Peyer's patch (tissue), 4 donors: ENCODE results near the gene KRT40. TPM values are rescaled to one million over a fixed set of nuclear protein-coding genes. Genes with fewer than 3 reads are reported as not detected.

Experiments
- DNase-seq, 3 donors: peaks; one replicate each; pipeline ENCODE4 v3.0.0-alpha.2; 2017 to 2019
- H3K27ac ChIP-seq, 4 donors: fragments of 200-600 bp; sonication (generic); one replicate each; pipeline ENCODE4 v1.5.1; 2016 to 2019
- H3K27me3 ChIP-seq, 2 donors: fragments of 200-600 bp; sonication (generic); one replicate each; pipeline ENCODE4 v1.5.1; 2019
- H3K36me3 ChIP-seq, 3 donors: fragments of 200-600 bp; sonication (generic); one replicate each; pipeline ENCODE4 v1.5.1; 2016 to 2019
- H3K4me1 ChIP-seq, 4 donors: fragments of 200-600 bp; sonication (generic); one replicate each; pipeline ENCODE4 v1.5.1; 2016 to 2019
- H3K4me3 ChIP-seq, 4 donors: fragments of 200-600 bp; sonication (generic); 1 replicate in 3 of 4; 2 replicates in 1 of 4; pipeline ENCODE4 v1.5.1; 2016 to 2019; ENCODE audit warnings: mild to moderate bottlenecking in 1 of 4
- H3K9me3 ChIP-seq, 4 donors: fragments of 200-600 bp; sonication (generic); one replicate each; pipeline ENCODE4 v1.5.1; 2016 to 2019; ENCODE audit warnings: mild to moderate bottlenecking in 1 of 4
- POLR2A ChIP-seq, 2 donors: fragments of 450-650 bp; IDR thresholded peaks; one replicate each; pipeline ENCODE4 v1.5.1; 2017; ENCODE audit warnings: antibody characterized with exemption in 2 of 2, mild to moderate bottlenecking in 2 of 2, moderate library complexity in 2 of 2
- total RNA-seq, 4 donors: library from RNA; depleted of rRNA; stranded (reverse); fragments of >200 nt; gene quantifications; one replicate each; pipeline ENCODE4 v1.1.0, GENCODE V29; 2016
- TF ChIP-seq, protein P1 (sequence below), 6 experiments: fragments of 450-650 bp in 4 of 6; fragments of 200-600 bp in 2 of 6; sonication (generic) in 1 of 6; IDR thresholded peaks; one replicate each; pipeline ENCODE4 v1.5.1; 2017 to 2019; ENCODE audit warnings: antibody characterized with exemption in 6 of 6, mild to moderate bottlenecking in 3 of 6, moderate library complexity in 1 of 6

KRT40 gene
- total RNA-seq, 4 donors from 2014 or later = 0.88 to 1.0 (median 0.94) TPM; not detected in 1

GRCh38 chr17:40944531-40944930, 39.6 kb downstream of the KRT40 start:
- Histone ChIP-seq H3K9me3 (no peaks in the 10 kb centered on the region), H3K4me3 (no peak overlapping the region), H3K4me1 (peaks cover 0 to 6% (median 0%) of the 10 kb centered on the region in 4 donors), H3K27me3 (no peaks in the 10 kb centered on the region), H3K36me3 (no peaks in the 10 kb centered on the region), H3K27ac (no peak overlapping the region)
- TF ChIP-seq, protein P1, sequence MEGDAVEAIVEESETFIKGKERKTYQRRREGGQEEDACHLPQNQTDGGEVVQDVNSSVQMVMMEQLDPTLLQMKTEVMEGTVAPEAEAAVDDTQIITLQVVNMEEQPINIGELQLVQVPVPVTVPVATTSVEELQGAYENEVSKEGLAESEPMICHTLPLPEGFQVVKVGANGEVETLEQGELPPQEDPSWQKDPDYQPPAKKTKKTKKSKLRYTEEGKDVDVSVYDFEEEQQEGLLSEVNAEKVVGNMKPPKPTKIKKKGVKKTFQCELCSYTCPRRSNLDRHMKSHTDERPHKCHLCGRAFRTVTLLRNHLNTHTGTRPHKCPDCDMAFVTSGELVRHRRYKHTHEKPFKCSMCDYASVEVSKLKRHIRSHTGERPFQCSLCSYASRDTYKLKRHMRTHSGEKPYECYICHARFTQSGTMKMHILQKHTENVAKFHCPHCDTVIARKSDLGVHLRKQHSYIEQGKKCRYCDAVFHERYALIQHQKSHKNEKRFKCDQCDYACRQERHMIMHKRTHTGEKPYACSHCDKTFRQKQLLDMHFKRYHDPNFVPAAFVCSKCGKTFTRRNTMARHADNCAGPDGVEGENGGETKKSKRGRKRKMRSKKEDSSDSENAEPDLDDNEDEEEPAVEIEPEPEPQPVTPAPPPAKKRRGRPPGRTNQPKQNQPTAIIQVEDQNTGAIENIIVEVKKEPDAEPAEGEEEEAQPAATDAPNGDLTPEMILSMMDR (IDR thresholded peaks at IDR 0.05) = no peak
- TF ChIP-seq POLR2A (IDR thresholded peaks at IDR 0.05) = no peak
- DNase-seq = no peak

- no peak for TF ChIP-seq POLR2A (IDR thresholded peaks at IDR 0.05)
- TF ChIP-seq, protein P1 (IDR thresholded peaks at IDR 0.05) = no peak
Measured at GRCh38 chr17:40942553-40942952, 41.6 kb downstream of the KRT40 start.

DNA sequence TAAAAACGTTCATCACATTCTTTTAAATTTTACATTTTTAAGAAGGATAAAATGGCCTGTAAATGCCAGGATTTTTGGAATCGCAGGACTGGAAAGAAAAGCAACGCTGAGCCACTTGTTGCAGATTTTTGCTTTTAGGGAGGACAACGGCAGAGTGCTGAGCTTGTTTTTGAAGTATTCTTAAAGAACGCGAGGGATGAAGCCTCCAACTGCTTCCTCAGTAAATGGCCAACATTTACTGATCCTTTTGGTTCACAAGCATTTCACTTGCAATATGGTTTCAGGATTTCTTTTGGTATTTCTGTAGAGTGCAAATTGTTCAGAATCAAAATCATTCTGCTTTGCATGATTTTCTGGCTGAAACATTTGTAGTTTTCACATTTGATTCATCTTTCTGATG, 43.9 kb downstream of the KRT40 start:
- no peak for DNase-seq
- Histone ChIP-seq H3K36me3 (no peaks in the 10 kb centered on the region), H3K27ac (no peak overlapping the region), H3K4me1 (no peaks in the 10 kb centered on the region), H3K27me3 (no peaks in the 10 kb centered on the region), H3K4me3 (no peak overlapping the region), H3K9me3 (no peaks in the 10 kb centered on the region)
- no peak for TF ChIP-seq POLR2A (IDR thresholded peaks at IDR 0.05)
- TF ChIP-seq, protein P1 (IDR thresholded peaks at IDR 0.05) = no peak

More at GRCh38 chr17:40942553-40942952, 41.6 kb downstream of the KRT40 start:
- DNase-seq = no peak
- Histone ChIP-seq H3K27me3 (no peaks in the 10 kb centered on the region), H3K27ac (no peak overlapping the region), H3K36me3 (no peaks in the 10 kb centered on the region), H3K4me3 (no peak overlapping the region), H3K9me3 (no peaks in the 10 kb centered on the region), H3K4me1 (no peaks in the 10 kb centered on the region)

- Histone ChIP-seq H3K4me1 (no peaks in the 10 kb centered on the region), H3K27me3 (no peaks in the 10 kb centered on the region), H3K36me3 (no peaks in the 10 kb centered on the region), H3K27ac (no peak overlapping the region), H3K4me3 (no peak overlapping the region), H3K9me3 (no peaks in the 10 kb centered on the region)
- no peak for DNase-seq
- TF ChIP-seq, protein P1 (IDR thresholded peaks at IDR 0.05) = no peak
- TF ChIP-seq POLR2A (IDR thresholded peaks at IDR 0.05) = no peak
Measured at GRCh38 chr17:40938981-40939380, 45.1 kb downstream of the KRT40 start.

- TF ChIP-seq, protein P1 (IDR thresholded peaks at IDR 0.05) = no peak
- Histone ChIP-seq H3K9me3 (no peaks in the 10 kb centered on the region), H3K27me3 (no peaks in the 10 kb centered on the region), H3K36me3 (no peaks in the 10 kb centered on the region), H3K27ac (no peak within 1 kb of the TSS), H3K4me1 (no peaks in the 10 kb centered on the region), H3K4me3 (no peak within 1 kb of the TSS)
- DNase-seq = no peak
Measured at GRCh38 chr17:40937384-40937819, 46.7 kb downstream of the KRT40 start, which contains the start of gene KRT23. Gene KRT23, minus strand, starts transcription at chr17:40937646. Its CDS starts 1,043 bp downstream, at chr17:40936603.

DNA sequence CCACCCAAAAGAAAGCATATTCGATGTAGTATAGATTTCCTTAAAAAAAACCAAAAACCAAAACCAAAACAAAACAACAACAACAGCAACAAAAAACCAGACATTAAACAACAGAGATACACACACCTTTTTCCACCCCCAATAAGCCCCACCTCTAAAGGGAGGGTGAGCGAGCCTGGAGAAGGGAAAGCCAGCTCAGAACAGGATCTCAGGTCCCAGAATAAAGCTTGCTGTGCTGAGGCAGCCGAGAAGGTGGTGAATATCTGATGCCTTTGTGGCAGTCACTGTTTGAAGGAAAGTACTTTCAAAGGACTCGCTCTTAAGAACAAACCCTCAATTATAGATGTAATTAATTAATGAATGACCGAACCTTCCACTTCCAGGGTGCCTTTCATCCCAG, 47.1 kb downstream of the KRT40 start:
- no peak for TF ChIP-seq POLR2A (IDR thresholded peaks at IDR 0.05)
- TF ChIP-seq, protein P1 (IDR thresholded peaks at IDR 0.05) = no peak
- Histone ChIP-seq H3K4me1 (no peaks in the 10 kb centered on the region), H3K27ac (no peak overlapping the region), H3K27me3 (no peaks in the 10 kb centered on the region), H3K36me3 (no peaks in the 10 kb centered on the region), H3K9me3 (no peaks in the 10 kb centered on the region), H3K4me3 (no peak overlapping the region)
- DNase-seq = no peak
